ENCODE measurements around the gene TSPAN4. TPM values are rescaled to one million over a fixed set of nuclear protein-coding genes. Genes with fewer than 3 reads are reported as not detected.
A peak's percentile ranks its signal among the peaks of the same experiment; 100 is the strongest.

TSPAN4 gene
- total RNA-seq, 1 donor from 2014 or later = 40.2 TPM

- Mint-ChIP-seq H3K27ac (ENCODE audit: unreplicated experiment) (no peak overlapping the region), H3K9me3 (no peaks in the 10 kb centered on the region), H3K27me3 (ENCODE audit: low read depth) (no peaks in the 10 kb centered on the region), H3K4me3 (no peak overlapping the region), H3K4me1 (no peaks in the 10 kb centered on the region), H3K36me3 (ENCODE audit: low read depth) (no peaks in the 10 kb centered on the region)
- TF ChIP-seq CTCF (conservative IDR thresholded peaks at IDR 0.05) = peak; percentile 21
- DNase-seq (ENCODE audit: low read depth, low spot score) = no peak
Observed at GRCh38 chr11:894575-895201, 52.0 kb downstream of the TSPAN4 start.

GRCh38 chr11:895331-896110 lies 52.9 kb downstream of the TSPAN4 start:
- no peak overlapping the region for H3K4me3 Mint-ChIP-seq
- H3K4me1 Mint-ChIP-seq = no peaks in the 10 kb centered on the region
- no peaks in the 10 kb centered on the region for H3K36me3 Mint-ChIP-seq (ENCODE audit: low read depth)
- no peak for TF ChIP-seq CTCF (conservative IDR thresholded peaks at IDR 0.05)
- H3K9me3 Mint-ChIP-seq = no peaks in the 10 kb centered on the region
- H3K27ac Mint-ChIP-seq (ENCODE audit: unreplicated experiment) = no peak overlapping the region
- H3K27me3 Mint-ChIP-seq (ENCODE audit: low read depth) = no peaks in the 10 kb centered on the region
- DNase-seq (ENCODE audit: low read depth, low spot score) = no peak

GRCh38 chr11:897253-898142 lies 54.8 kb downstream of the TSPAN4 start:
- no peak overlapping the region for H3K27ac Mint-ChIP-seq (ENCODE audit: unreplicated experiment)
- no peak for TF ChIP-seq CTCF (conservative IDR thresholded peaks at IDR 0.05)
- no peak for DNase-seq (ENCODE audit: low read depth, low spot score)
- no peaks in the 10 kb centered on the region for H3K4me1 Mint-ChIP-seq
- H3K4me3 Mint-ChIP-seq = no peak overlapping the region
- peaks cover 4% of the 10 kb centered on the region for H3K36me3 Mint-ChIP-seq (ENCODE audit: low read depth)
- no peaks in the 10 kb centered on the region for H3K27me3 Mint-ChIP-seq (ENCODE audit: low read depth)
- no peaks in the 10 kb centered on the region for H3K9me3 Mint-ChIP-seq

GRCh38 chr11:898143-898511 lies 55.5 kb downstream of the TSPAN4 start:
- TF ChIP-seq CTCF (conservative IDR thresholded peaks at IDR 0.05) = peak; percentile 44
- Mint-ChIP-seq H3K9me3 (no peaks in the 10 kb centered on the region), H3K4me3 (no peak overlapping the region), H3K4me1 (no peaks in the 10 kb centered on the region), H3K27ac (ENCODE audit: unreplicated experiment) (no peak overlapping the region), H3K27me3 (ENCODE audit: low read depth) (no peaks in the 10 kb centered on the region), H3K36me3 (ENCODE audit: low read depth) (peaks cover 4% of the 10 kb centered on the region)
- DNase-seq (ENCODE audit: low read depth, low spot score) = no peak

- peaks cover 4% of the 10 kb centered on the region for H3K36me3 Mint-ChIP-seq (ENCODE audit: low read depth)
- no peak overlapping the region for H3K27ac Mint-ChIP-seq (ENCODE audit: unreplicated experiment)
- H3K9me3 Mint-ChIP-seq = no peaks in the 10 kb centered on the region
- H3K4me1 Mint-ChIP-seq = no peaks in the 10 kb centered on the region
- H3K27me3 Mint-ChIP-seq (ENCODE audit: low read depth) = no peaks in the 10 kb centered on the region
- H3K4me3 Mint-ChIP-seq = no peak overlapping the region
- DNase-seq (ENCODE audit: low read depth, low spot score) = no peak
- TF ChIP-seq CTCF (conservative IDR thresholded peaks at IDR 0.05) = no peak
Observed at GRCh38 chr11:898540-899190, 56.0 kb downstream of the TSPAN4 start.
